Colonic mucosa (tissue), 4 donors: Measurements from ENCODE around the gene OASL. TPM values are rescaled to one million over a fixed set of nuclear protein-coding genes. Genes with fewer than 3 reads are reported as not detected.

ENCODE experiments used
- DNase-seq: peaks from one replicate; pipeline ENCODE4 v3.0.0-alpha.2; 2020
- H3K27ac ChIP-seq: fragments of 200-600 bp; one replicate; pipeline ENCODE4 v1.8.0; 2021
- H3K27me3 ChIP-seq: fragments of 200-600 bp; one replicate; pipeline ENCODE4 v1.8.0; 2021
- H3K36me3 ChIP-seq: fragments of 200-600 bp; one replicate; pipeline ENCODE4 v1.8.0; 2021
- H3K4me1 ChIP-seq: fragments of 200-600 bp; one replicate; pipeline ENCODE4 v1.8.0; 2021; ENCODE audit warnings: mild to moderate bottlenecking
- H3K4me3 ChIP-seq: fragments of 200-600 bp; one replicate; pipeline ENCODE4 v1.8.0; 2021
- H3K9ac ChIP-seq, 2 donors: one replicate each; pipeline ENCODE4 v1.7.0; 2013; ENCODE audit warnings: control low read depth in 2 of 2, low read depth in 2 of 2, low read length in 2 of 2
- H3K9me3 ChIP-seq: fragments of 200-600 bp; one replicate; pipeline ENCODE4 v1.8.0; 2021
- intact Hi-C: fragments of 100-400 bp; cut with DNase I; formaldehyde crosslinking; loops from one replicate; pipeline ENCODE4 v1.14.1; 2022
- total RNA-seq, 2 donors: library from RNA; stranded (reverse); fragmentation: NEBNext Ultra II Directional in 1 of 2; extraction: Animal tissue kit (Norgen Biotek cat#: 25700) in 1 of 2; gene quantifications; one replicate each; pipeline ENCODE4 v1.2.1, GENCODE V29; 2021
- TF ChIP-seq, protein P1 (sequence below): fragments of 200-600 bp; IDR thresholded peaks from one replicate; pipeline ENCODE4 v1.8.0; 2022; ENCODE audit warnings: antibody characterized with exemption, mild to moderate bottlenecking
- donor health status: healthy.
- donor health status: DM: no; HTN: no; CAD: no.
- donor health status: DM: no; HTN: no; CAD: no.

Gene OASL
- total RNA-seq, 2 donors from 2014 or later: 5.2 to 7.0 TPM

DNA sequence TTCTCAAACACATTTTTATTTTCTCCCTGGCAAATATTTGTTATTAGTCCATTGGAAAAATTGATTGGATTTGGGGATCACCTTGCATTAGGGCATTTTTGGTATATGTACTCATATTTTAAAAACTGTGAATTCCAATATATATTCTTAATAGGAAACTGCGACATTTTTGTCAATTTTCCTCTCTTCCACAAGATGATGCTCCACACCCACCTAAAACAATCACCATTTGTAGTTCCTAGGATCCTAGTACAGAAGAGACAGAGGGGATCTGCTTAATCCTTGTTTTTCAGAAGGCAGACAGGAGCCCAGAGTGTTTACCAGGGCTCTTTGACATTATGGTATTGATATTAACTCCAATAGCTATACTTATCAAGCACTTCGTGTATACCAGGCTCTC is 22.8 kb upstream of the OASL start:
- H3K4me3 ChIP-seq: no peak overlapping the region
- DNase-seq: no peak
- H3K4me1 ChIP-seq: no peaks in the 10 kb centered on the region
- no peak overlapping the region for H3K27ac ChIP-seq
- H3K27me3 ChIP-seq: no peaks in the 10 kb centered on the region
- H3K9ac ChIP-seq: no peak overlapping the region
- H3K36me3 ChIP-seq: no peaks in the 10 kb centered on the region
- intact Hi-C loops: no loop called here
- H3K9me3 ChIP-seq: no peaks in the 10 kb centered on the region
- TF ChIP-seq, protein P1, sequence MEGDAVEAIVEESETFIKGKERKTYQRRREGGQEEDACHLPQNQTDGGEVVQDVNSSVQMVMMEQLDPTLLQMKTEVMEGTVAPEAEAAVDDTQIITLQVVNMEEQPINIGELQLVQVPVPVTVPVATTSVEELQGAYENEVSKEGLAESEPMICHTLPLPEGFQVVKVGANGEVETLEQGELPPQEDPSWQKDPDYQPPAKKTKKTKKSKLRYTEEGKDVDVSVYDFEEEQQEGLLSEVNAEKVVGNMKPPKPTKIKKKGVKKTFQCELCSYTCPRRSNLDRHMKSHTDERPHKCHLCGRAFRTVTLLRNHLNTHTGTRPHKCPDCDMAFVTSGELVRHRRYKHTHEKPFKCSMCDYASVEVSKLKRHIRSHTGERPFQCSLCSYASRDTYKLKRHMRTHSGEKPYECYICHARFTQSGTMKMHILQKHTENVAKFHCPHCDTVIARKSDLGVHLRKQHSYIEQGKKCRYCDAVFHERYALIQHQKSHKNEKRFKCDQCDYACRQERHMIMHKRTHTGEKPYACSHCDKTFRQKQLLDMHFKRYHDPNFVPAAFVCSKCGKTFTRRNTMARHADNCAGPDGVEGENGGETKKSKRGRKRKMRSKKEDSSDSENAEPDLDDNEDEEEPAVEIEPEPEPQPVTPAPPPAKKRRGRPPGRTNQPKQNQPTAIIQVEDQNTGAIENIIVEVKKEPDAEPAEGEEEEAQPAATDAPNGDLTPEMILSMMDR: no peak

DNA sequence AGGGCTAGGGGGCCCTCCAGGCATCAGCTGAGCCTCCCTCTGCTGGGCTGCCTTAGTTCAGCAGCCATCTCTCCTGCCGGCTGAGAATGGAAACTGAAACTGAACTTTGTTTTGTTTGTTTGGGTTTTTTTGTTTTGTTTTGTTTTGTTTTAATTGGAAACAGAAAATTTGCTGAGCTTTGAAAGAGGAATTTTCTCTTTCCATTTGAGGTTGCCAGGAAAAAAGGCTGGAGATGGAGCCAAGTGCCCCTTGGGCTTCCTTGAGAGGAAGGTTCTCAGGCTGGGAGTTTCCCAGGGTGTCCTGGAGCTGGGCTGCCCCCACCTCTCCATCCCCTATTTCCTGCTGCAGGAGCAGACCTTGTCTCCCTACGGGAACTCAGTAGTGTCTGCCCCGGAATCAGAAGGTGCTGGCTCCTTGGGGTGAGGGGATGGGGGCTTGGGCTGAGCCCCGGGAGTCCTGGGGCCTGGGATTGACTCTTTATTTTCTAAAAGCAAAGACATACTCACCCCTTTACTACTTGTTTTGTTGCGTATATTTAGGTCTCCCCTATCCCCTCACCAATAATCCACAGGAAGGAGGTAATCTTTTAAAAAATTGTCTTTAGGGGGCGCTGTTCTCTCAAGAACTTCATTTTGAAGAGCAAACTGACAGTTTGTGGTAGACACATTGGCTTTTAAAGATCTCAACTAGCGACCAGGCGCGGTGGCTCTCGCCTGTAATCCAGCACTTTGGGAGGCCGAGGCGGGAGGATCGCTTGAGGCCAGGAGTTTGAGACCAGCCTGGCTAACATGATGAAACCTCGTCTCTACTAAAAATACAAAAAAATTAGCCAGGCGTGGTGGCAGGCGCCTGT is 21.3 kb upstream of the OASL start:
- Histone ChIP-seq H3K27me3 (no peaks in the 10 kb centered on the region), H3K4me3 (peak overlapping the region; percentile 16), H3K9ac (peak overlapping the region; percentile 46 to 78), H3K9me3 (no peaks in the 10 kb centered on the region), H3K36me3 (no peaks in the 10 kb centered on the region), H3K4me1 (no peaks in the 10 kb centered on the region), H3K27ac (peak overlapping the region; percentile 65)
- TF ChIP-seq, protein P1: peak; percentile 45
- peak; percentile 29 for DNase-seq
- intact Hi-C loops: no loop called here

DNA sequence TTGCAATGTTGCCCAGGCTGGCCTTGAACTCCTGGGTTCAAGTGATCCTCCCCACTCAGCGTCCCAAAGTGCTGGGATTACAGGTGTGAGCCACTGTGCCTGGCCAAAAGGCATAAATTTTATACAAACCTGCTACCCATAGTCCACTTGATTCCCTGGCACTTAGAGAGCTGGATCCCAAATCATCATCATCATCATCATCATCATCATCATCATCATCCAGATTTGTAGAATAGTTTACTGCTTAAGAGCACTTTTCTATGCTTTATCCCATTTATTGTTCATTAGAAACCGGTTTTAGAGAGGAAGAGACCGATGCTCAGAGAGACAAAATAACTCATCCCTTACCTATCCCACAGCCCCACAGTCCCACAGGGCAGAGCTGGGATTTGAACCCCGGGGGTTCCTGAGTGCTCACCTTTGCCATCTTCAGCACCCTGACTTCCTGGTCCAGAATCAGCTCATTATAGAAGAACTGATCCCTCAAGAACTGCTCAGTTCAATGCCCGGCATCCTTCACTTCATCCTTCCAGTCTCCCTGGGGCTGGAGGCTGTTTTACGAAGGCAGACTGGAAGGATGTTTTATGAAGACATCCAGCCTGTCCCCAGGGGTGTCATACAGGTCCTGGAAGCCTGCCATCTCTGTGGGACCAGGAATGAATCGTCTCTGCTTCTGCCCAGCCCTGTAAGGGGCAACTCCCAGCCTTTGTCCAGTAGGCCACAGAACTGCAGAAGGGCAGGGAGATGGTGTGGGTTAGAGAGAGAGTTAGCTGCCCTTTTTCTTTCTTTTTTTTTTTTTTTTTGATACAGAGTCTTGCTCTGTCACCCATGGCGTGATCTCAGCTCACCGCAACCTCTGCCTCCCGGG is 20.2 kb upstream of the OASL start:
- intact Hi-C loops: no loop called here
- Histone ChIP-seq H3K36me3 (no peaks in the 10 kb centered on the region), H3K4me1 (no peaks in the 10 kb centered on the region), H3K27ac (peak overlapping the region; percentile 65), H3K9ac (no peak overlapping the region), H3K27me3 (no peaks in the 10 kb centered on the region), H3K4me3 (no peak overlapping the region), H3K9me3 (no peaks in the 10 kb centered on the region)
- TF ChIP-seq, protein P1: no peak
- peak; percentile 15 for DNase-seq

GRCh38 chr12:121057794-121058193 is 18.7 kb upstream of the OASL start:
- peak; percentile 1 for DNase-seq
- Histone ChIP-seq H3K27ac (no peak overlapping the region), H3K9me3 (no peaks in the 10 kb centered on the region), H3K27me3 (no peaks in the 10 kb centered on the region), H3K4me3 (no peak overlapping the region), H3K9ac (no peak overlapping the region), H3K36me3 (no peaks in the 10 kb centered on the region), H3K4me1 (no peaks in the 10 kb centered on the region)
- TF ChIP-seq, protein P1: no peak
- intact Hi-C loops: no loop called here

- Histone ChIP-seq H3K4me1 (no peaks in the 10 kb centered on the region), H3K4me3 (no peak overlapping the region), H3K9me3 (no peaks in the 10 kb centered on the region), H3K27me3 (no peaks in the 10 kb centered on the region), H3K36me3 (no peaks in the 10 kb centered on the region), H3K27ac (no peak overlapping the region), H3K9ac (no peak overlapping the region)
- TF ChIP-seq, protein P1: no peak
- intact Hi-C loops: no loop called here
- DNase-seq: no peak
Observed at GRCh38 chr12:121053706-121054105, 14.7 kb upstream of the OASL start.
